Measurements from ENCODE around the gene HMG20A.
A peak's percentile ranks its signal among the peaks of the same experiment; 100 is the strongest.

Gene HMG20A

DNA sequence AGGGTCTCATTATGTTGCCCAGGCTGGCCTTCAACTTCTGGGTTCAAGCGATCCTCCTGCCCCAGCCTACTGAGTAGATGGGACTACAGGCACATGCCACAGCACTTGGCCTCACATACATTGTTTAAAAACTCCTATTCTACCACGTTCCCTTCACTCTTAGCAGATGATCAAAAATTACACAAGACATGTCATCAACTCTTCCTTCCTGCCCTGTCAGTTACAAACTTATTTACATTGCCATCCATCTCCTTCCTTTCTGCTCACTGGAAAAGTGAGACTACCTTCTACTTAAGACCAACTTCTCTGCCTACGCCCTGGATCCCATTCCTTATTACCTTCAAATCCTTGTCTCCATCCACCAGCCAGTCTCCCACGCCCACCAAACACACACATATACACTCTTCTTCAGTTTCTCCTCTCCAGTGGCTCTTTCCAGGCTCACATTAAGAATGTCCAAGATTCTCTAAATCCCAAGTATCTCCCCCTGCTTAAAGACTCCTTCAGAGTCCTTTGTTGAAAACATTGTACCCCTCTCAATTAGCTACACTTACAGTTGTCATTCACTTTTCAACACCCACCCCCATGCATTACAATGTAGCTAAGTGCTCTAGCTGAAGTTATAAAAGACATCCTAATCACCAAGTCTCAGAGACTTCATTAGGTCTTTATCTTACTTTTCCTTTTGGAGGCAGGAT is 5.1 kb upstream of the HMG20A start:
- Histone ChIP-seq H3K4me3 (ENCODE audit: low read length in 2 of 2) (no peak overlapping the region), H3K9ac (ENCODE audit: low read depth in 1 of 2, low read length in 2 of 2) (no peak overlapping the region), H3K4me1 (ENCODE audit: control insufficient read depth in 2 of 2, insufficient read depth in 2 of 2, low read length in 2 of 2) (peaks cover 8 to 14% of the 10 kb centered on the region in 2 donors), H3K27me3 (ENCODE audit: control insufficient read depth in 2 of 2, insufficient read depth in 2 of 2, low read length in 2 of 2) (no peaks in the 10 kb centered on the region), H3K9me3 (ENCODE audit: control insufficient read depth in 2 of 2, low read length in 2 of 2) (no peaks in the 10 kb centered on the region), H3K36me3 (ENCODE audit: control insufficient read depth in 2 of 2, insufficient read depth in 2 of 2, low read length in 2 of 2) (no peaks in the 10 kb centered on the region), H3K27ac (ENCODE audit: low read depth in 2 of 2, low read length in 2 of 2) (no peak overlapping the region)

DNA sequence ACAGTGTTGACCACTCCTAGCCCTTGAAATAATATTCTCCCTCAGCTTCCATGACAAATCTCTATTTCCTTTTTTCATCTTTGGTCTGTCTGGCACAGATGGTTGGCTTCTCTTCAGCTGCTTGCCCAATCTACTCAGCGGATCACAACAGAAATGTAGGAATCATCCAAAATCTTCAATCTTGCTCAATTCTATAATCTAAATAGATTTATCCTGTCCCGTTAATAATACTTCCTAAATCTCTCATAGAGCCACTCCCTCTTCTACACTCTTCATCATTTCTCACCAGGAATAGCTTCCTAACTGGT is 4.6 kb upstream of the HMG20A start:
- Histone ChIP-seq H3K4me1 (ENCODE audit: control insufficient read depth in 2 of 2, insufficient read depth in 2 of 2, low read length in 2 of 2) (peaks cover 8 to 14% of the 10 kb centered on the region in 2 donors), H3K27ac (ENCODE audit: low read depth in 2 of 2, low read length in 2 of 2) (no peak overlapping the region)

DNA sequence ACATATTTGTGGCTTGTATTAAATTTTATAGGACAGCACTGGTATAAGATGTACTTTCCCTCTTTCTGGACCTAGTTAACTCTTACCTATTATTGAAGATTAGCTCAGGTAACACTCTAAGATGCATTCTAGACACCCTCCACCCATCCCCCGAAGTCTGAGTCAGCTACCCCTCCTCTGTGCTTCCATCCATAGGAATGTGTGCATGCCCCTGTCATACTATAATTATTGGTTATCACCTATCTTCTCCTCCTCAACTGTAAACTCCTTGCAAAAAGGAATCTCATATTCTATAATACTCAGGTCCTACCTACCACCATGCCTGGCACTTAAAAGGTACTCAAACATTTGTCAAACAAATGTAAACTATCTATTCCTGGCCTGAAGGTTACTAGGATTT is 3.7 kb upstream of the HMG20A start:
- H3K4me3 ChIP-seq (ENCODE audit: low read length in 2 of 2), result no peak overlapping the region
- H3K36me3 ChIP-seq (ENCODE audit: control insufficient read depth in 2 of 2, insufficient read depth in 2 of 2, low read length in 2 of 2), result no peaks in the 10 kb centered on the region
- no peak overlapping the region for H3K9ac ChIP-seq (ENCODE audit: low read depth in 1 of 2, low read length in 2 of 2)
- no peaks in the 10 kb centered on the region for H3K27me3 ChIP-seq (ENCODE audit: control insufficient read depth in 2 of 2, insufficient read depth in 2 of 2, low read length in 2 of 2)
- no peak overlapping the region for H3K27ac ChIP-seq (ENCODE audit: low read depth in 2 of 2, low read length in 2 of 2)
- peaks cover 10 to 17% of the 10 kb centered on the region in 2 donors for H3K4me1 ChIP-seq (ENCODE audit: control insufficient read depth in 2 of 2, insufficient read depth in 2 of 2, low read length in 2 of 2)
- H3K9me3 ChIP-seq (ENCODE audit: control insufficient read depth in 2 of 2, low read length in 2 of 2), result no peaks in the 10 kb centered on the region

More for the DNA sequence above, 4.6 kb upstream of the HMG20A start:
- Histone ChIP-seq H3K36me3 (ENCODE audit: control insufficient read depth in 2 of 2, insufficient read depth in 2 of 2, low read length in 2 of 2) (no peaks in the 10 kb centered on the region), H3K9ac (ENCODE audit: low read depth in 1 of 2, low read length in 2 of 2) (no peak overlapping the region), H3K27me3 (ENCODE audit: control insufficient read depth in 2 of 2, insufficient read depth in 2 of 2, low read length in 2 of 2) (no peaks in the 10 kb centered on the region), H3K4me3 (ENCODE audit: low read length in 2 of 2) (no peak overlapping the region), H3K9me3 (ENCODE audit: control insufficient read depth in 2 of 2, low read length in 2 of 2) (no peaks in the 10 kb centered on the region)

DNA sequence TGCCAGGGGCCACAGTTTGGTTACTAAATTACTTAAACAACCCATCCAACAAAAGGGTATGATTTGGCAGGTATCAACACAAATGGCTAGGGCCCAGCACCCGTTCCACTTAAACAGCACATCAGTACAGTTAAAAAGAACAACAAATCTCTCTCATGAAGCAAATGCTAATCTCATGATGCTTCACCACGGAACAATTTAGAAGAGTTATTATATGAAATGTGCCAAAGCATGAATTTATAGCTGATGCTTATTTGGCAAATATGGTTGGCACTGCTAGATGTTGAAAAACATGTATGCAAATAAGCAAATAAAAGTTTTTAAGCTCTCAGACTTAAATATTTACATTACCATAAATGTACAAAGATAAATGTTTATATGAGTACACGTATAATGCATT is 3.1 kb upstream of the HMG20A start:
- H3K36me3 ChIP-seq (ENCODE audit: control insufficient read depth in 2 of 2, insufficient read depth in 2 of 2, low read length in 2 of 2), result no peaks in the 10 kb centered on the region
- no peaks in the 10 kb centered on the region for H3K9me3 ChIP-seq (ENCODE audit: control insufficient read depth in 2 of 2, low read length in 2 of 2)
- H3K9ac ChIP-seq (ENCODE audit: low read depth in 1 of 2, low read length in 2 of 2), result no peak overlapping the region
- H3K27ac ChIP-seq (ENCODE audit: low read depth in 2 of 2, low read length in 2 of 2), result peak overlapping the region; percentile 13 to 91
- H3K27me3 ChIP-seq (ENCODE audit: control insufficient read depth in 2 of 2, insufficient read depth in 2 of 2, low read length in 2 of 2), result no peaks in the 10 kb centered on the region
- no peak overlapping the region for H3K4me3 ChIP-seq (ENCODE audit: low read length in 2 of 2)
- H3K4me1 ChIP-seq (ENCODE audit: control insufficient read depth in 2 of 2, insufficient read depth in 2 of 2, low read length in 2 of 2), result peaks cover 10 to 21% of the 10 kb centered on the region in 2 donors

DNA sequence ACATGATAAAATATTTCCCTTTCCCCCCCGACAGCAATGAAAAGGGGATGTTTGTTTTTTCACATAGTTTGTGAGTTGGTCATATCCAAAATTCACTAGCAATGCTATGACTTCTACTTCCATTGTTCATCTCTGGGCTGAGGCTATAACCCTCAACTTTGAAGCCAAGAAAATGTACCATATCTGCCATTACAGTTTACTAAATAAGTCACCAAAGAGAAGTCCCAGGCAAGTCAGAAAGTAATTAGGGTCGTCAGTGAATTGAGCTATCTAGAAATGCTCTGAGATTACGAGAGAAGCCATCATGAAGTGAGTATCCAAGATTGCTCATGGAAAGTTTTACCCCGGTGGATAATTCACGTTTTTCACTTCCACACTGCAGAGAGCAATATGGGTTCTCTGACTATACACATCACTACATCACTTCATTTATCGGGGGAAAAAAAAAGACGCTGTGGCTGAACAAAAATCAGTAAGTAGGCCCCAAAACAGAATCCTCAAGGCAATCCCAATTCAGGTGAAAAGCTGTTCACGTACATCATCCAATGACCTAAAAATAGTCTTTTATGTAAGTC is 2.2 kb upstream of the HMG20A start:
- Histone ChIP-seq H3K9me3 (ENCODE audit: control insufficient read depth in 2 of 2, low read length in 2 of 2) (no peaks in the 10 kb centered on the region), H3K27ac (ENCODE audit: low read depth in 2 of 2, low read length in 2 of 2) (peak overlapping the region; percentile 85 to 91), H3K27me3 (ENCODE audit: control insufficient read depth in 2 of 2, insufficient read depth in 2 of 2, low read length in 2 of 2) (no peaks in the 10 kb centered on the region), H3K4me3 (ENCODE audit: low read length in 2 of 2) (peak overlapping the region; percentile 88 to 89), H3K4me1 (ENCODE audit: control insufficient read depth in 2 of 2, insufficient read depth in 2 of 2, low read length in 2 of 2) (peaks cover 10 to 23% of the 10 kb centered on the region in 2 donors), H3K36me3 (ENCODE audit: control insufficient read depth in 2 of 2, insufficient read depth in 2 of 2, low read length in 2 of 2) (no peaks in the 10 kb centered on the region), H3K9ac (ENCODE audit: low read depth in 1 of 2, low read length in 2 of 2) (peak overlapping the region; percentile 80 to 88)

DNA sequence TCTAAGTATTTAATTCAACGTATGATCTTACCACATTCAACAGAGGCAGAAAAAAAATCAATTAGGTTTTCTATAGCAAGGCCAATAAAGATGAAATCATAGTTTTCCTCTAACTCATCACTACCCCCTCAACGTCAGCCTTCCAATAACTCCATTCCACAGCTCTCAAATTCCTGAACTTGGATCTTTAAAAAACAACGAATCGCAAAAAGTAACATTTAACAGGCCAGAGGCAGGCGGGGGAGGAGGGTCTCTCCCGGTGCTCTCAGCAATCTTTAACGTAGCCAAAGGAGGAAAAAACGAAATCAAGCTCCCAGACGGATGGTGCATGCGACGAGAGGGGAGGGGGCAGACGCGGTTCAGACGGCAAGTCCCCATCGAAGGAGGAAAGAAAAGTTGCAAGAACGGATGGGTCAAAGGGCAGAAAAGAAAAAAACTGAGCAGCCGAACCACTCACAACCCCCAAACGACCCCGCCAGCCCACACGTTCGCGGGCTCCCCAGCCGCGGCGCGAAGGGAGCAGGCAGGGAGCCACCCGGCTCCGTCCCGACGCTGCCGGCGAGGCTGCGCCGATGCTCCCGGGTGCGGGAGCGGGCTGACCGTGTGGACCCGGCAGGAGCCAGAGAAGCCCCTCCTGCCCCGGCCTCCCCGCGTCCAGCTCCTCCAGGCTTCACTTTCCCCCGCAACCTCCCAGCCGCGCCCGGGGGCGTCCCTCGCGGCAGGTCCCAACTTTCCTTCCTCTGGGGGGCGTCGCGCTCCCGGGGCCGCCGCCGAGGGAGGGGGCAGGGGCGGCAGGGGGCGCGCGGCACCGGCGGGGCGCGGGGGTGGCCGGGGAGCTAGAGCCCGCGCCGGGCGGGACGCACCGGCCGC is 1.5 kb upstream of the HMG20A start:
- Histone ChIP-seq H3K4me3 (ENCODE audit: low read length in 2 of 2) (peak overlapping the region; percentile 88 to 89), H3K27ac (ENCODE audit: low read depth in 2 of 2, low read length in 2 of 2) (peak overlapping the region; percentile 85 to 91), H3K9ac (ENCODE audit: low read depth in 1 of 2, low read length in 2 of 2) (peak overlapping the region; percentile 80 to 88), H3K27me3 (ENCODE audit: control insufficient read depth in 2 of 2, insufficient read depth in 2 of 2, low read length in 2 of 2) (no peaks in the 10 kb centered on the region), H3K36me3 (ENCODE audit: control insufficient read depth in 2 of 2, insufficient read depth in 2 of 2, low read length in 2 of 2) (no peaks in the 10 kb centered on the region), H3K4me1 (ENCODE audit: control insufficient read depth in 2 of 2, insufficient read depth in 2 of 2, low read length in 2 of 2) (peaks cover 10 to 23% of the 10 kb centered on the region in 2 donors), H3K9me3 (ENCODE audit: control insufficient read depth in 2 of 2, low read length in 2 of 2) (no peaks in the 10 kb centered on the region)

DNA sequence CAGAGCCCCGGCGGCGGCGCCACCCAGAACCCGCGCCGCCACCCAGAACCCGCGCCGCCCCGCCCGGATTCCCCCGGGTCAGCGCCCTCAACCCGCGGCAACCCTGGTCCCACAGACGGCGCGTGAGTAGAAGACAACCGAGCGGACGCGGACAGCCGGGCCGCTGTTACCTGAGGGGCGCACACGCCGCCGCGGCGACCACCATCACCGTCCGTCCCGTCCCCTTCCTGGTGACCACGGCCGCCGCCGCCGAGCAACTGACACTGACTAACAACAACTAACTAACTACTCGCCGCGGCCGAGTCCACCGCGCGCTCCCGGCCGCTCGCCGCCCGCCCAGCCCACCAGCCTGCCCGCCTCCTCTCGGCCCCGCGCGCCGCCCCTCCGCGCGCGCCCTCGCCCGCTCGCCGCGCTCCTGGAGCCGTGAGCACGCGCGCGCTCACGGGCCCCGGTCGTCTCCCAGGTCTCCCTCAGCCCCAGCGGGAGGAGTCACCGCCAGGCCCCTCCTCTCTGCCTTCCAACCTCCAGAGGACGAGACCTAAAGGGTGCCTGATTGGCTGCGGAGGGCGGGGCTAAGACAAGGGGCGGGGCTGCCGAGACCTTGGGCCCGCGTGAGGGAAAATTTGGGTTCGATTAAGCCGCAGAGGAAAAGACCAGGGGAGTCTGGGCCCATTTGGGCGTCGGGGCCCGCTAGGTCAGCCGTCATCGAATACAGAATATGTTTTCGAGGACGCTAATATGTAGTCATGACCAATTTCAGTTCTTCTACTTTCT is 665 bp upstream of the HMG20A start, which contains the start of gene PEAK1:
PEAK1 (minus strand) TSS at position 269 of the 774 bp plus-strand sequence. CDS start 238,178 bp downstream, outside the sequence.
- Histone ChIP-seq H3K27me3 (ENCODE audit: control insufficient read depth in 2 of 2, insufficient read depth in 2 of 2, low read length in 2 of 2) (no peaks in the 10 kb centered on the region), H3K27ac (ENCODE audit: low read depth in 2 of 2, low read length in 2 of 2) (peak within 1 kb of the TSS; percentile 91 to 93), H3K36me3 (ENCODE audit: control insufficient read depth in 2 of 2, insufficient read depth in 2 of 2, low read length in 2 of 2) (no peaks in the 10 kb centered on the region), H3K4me3 (ENCODE audit: low read length in 2 of 2) (peak within 1 kb of the TSS; percentile 91 to 93), H3K4me1 (ENCODE audit: control insufficient read depth in 2 of 2, insufficient read depth in 2 of 2, low read length in 2 of 2) (peaks cover 10 to 23% of the 10 kb centered on the region in 2 donors), H3K9ac (ENCODE audit: low read depth in 1 of 2, low read length in 2 of 2) (peak within 1 kb of the TSS; percentile 80 to 88), H3K9me3 (ENCODE audit: control insufficient read depth in 2 of 2, low read length in 2 of 2) (no peaks in the 10 kb centered on the region)

DNA sequence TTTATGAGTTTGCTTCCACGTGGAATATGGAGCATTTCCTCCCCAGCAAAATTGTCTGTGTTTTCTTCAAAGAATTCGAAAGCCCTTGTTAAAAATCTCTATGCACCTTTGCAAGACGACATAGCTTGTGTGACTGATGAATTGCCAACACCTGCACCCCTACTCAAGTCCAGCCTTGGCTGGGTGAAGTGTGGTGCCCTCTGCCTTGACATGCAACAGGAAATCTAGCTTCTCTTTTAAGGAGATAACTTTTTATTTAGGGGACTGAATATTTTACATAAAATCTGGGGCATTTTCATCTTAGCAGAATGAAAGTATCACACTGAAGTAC is 647 bp downstream of the HMG20A start:
- Histone ChIP-seq H3K4me3 (ENCODE audit: low read length in 2 of 2) (peak overlapping the region; percentile 91 to 93), H3K9me3 (ENCODE audit: control insufficient read depth in 2 of 2, low read length in 2 of 2) (no peaks in the 10 kb centered on the region), H3K27ac (ENCODE audit: low read depth in 2 of 2, low read length in 2 of 2) (peak overlapping the region; percentile 89 to 93), H3K4me1 (ENCODE audit: control insufficient read depth in 2 of 2, insufficient read depth in 2 of 2, low read length in 2 of 2) (peaks cover 10 to 23% of the 10 kb centered on the region in 2 donors), H3K9ac (ENCODE audit: low read depth in 1 of 2, low read length in 2 of 2) (peak overlapping the region; percentile 78 to 85), H3K27me3 (ENCODE audit: control insufficient read depth in 2 of 2, insufficient read depth in 2 of 2, low read length in 2 of 2) (no peaks in the 10 kb centered on the region), H3K36me3 (ENCODE audit: control insufficient read depth in 2 of 2, insufficient read depth in 2 of 2, low read length in 2 of 2) (no peaks in the 10 kb centered on the region)

DNA sequence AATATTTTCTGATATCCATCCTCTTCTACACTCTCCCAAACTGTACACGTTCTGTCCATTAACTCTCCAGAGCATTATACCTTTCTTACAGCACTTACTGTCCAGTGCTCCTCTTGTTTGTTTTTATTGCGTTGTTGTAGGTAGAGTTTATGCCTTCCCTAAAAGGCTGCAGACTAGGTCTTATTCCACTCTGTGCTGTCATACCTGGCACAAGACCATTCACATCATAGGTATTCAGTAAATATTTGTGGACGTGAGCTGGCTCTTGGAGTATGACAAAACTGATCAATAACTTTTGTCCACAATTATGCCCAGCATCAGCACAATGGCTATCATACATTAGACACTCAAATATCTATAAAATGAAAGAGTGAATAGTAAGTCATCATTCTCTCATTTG is 4.4 kb downstream of the HMG20A start:
- no peaks in the 10 kb centered on the region for H3K27me3 ChIP-seq (ENCODE audit: control insufficient read depth in 2 of 2, insufficient read depth in 2 of 2, low read length in 2 of 2)
- no peak overlapping the region for H3K27ac ChIP-seq (ENCODE audit: low read depth in 2 of 2, low read length in 2 of 2)
- no peak overlapping the region for H3K4me3 ChIP-seq (ENCODE audit: low read length in 2 of 2)
- no peaks in the 10 kb centered on the region for H3K36me3 ChIP-seq (ENCODE audit: control insufficient read depth in 2 of 2, insufficient read depth in 2 of 2, low read length in 2 of 2)
- no peaks in the 10 kb centered on the region for H3K9me3 ChIP-seq (ENCODE audit: control insufficient read depth in 2 of 2, low read length in 2 of 2)
- peaks cover 2 to 9% of the 10 kb centered on the region in 2 donors for H3K4me1 ChIP-seq (ENCODE audit: control insufficient read depth in 2 of 2, insufficient read depth in 2 of 2, low read length in 2 of 2)
- H3K9ac ChIP-seq (ENCODE audit: low read depth in 1 of 2, low read length in 2 of 2), result no peak overlapping the region

All from mucosa of rectum (tissue), 2 donors.